Neural progenitor cell (in vitro differentiated cells): Measurements from ENCODE around the gene TMOD4.

Source experiments
- CTCF ChIP-seq: fragments of 200-600 bp; sonication (generic); IDR thresholded peaks from 2 replicates; pipeline ENCODE4 v1.5.1; 2017; ENCODE audit warnings: antibody characterized with exemption, mild to moderate bottlenecking
- EZH2 ChIP-seq: fragments of 200-600 bp; sonication (generic); IDR thresholded peaks from 2 replicates; pipeline ENCODE4 v1.6.1; 2017; ENCODE audit warnings: antibody characterized with exemption, mild to moderate bottlenecking, moderate library complexity

GRCh38 chr1:151184211-151184610 is 8.4 kb upstream of the TMOD4 start:
- TF ChIP-seq CTCF (no peak), EZH2 (no peak)
